GM19372 (cell line): ENCODE data around the gene EZH2.

Experiments
- ATAC-seq: cut with Tn5 transposase; IDR thresholded peaks from one replicate; pipeline ENCODE4 v1.9.1; 2021; ENCODE audit warnings: mild to moderate bottlenecking, low read depth, moderate library complexity; ENCODE audit not compliant: unreplicated experiment

Gene EZH2

DNA sequence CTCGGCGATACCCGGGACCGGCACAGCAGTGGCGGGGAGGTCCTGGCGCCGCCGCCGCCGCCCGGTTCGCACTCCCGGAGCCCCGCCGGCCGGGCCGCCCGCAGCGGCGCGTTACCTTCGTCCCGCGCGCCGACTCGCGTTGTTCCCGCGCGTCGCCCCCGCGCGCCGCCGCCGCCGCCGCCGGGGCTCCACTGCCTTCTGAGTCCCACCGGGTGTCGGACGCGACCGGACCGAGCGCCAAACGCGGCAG lies at the start of gene EZH2:
Gene EZH2, minus strand, starts transcription at position 243 of the 250 bp plus-strand sequence. CDS start 36,993 bp downstream, outside the sequence.
- no peak for ATAC-seq

GRCh38 chr7:148931470-148931869 lies 47.4 kb upstream of the EZH2 start:
- ATAC-seq: no peak

GRCh38 chr7:148930335-148930734 lies 46.2 kb upstream of the EZH2 start:
- ATAC-seq: no peak

GRCh38 chr7:148929176-148929575 lies 45.1 kb upstream of the EZH2 start:
- no peak for ATAC-seq

- no peak for ATAC-seq
Observed at GRCh38 chr7:148927123-148928045, 43.3 kb upstream of the EZH2 start.

DNA sequence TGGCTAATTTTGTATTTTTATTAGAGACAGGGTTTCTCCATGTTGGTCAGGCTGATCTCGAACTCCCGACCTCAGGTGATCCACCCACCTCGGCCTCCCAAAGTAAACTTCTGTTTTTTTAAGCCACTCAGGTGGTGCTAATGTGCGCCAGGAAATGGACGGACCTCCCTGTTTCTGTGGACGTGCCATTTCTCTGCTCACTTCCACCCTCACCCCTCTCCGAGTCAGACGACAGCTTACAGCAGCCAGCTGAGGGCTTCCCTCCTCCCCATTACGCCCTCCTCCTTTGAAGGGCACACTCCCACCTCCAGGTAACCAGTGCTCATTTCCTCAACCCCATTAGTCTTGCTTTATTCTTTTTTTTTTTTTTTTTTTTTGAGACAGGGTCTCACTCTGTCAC lies 41.7 kb upstream of the EZH2 start:
- ATAC-seq: no peak

GRCh38 chr7:148924011-148924410 lies 39.9 kb upstream of the EZH2 start:
- no peak for ATAC-seq

- ATAC-seq: no peak
Observed at GRCh38 chr7:148921806-148922205, 37.7 kb upstream of the EZH2 start.

GRCh38 chr7:148921189-148921588 lies 37.1 kb upstream of the EZH2 start:
- no peak for ATAC-seq

GRCh38 chr7:148919859-148920258 lies 35.8 kb upstream of the EZH2 start:
- no peak for ATAC-seq

GRCh38 chr7:148918058-148918596 lies 34.0 kb upstream of the EZH2 start:
- ATAC-seq: no peak

GRCh38 chr7:148916186-148916585 lies 32.1 kb upstream of the EZH2 start:
- no peak for ATAC-seq

DNA sequence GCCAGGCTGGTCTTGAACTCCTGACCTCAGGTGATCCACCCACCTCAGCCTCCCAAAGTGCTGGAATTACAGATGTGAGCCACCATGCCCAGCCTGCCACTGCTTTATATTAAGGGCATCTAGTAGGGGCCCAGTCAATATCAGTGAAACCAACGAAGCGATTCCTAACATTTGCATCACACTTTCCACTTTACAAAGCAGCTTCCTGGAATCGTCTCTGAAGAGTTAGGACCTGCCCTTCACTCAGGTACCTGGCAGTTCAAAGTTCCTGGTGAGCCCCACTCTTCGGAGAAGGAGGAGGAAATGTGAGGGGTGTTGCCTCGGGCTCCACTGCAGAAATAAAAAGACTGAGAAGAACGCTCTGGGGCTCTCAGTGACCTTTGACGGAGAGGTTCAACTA lies 31.1 kb upstream of the EZH2 start:
- ATAC-seq: no peak

GRCh38 chr7:148914208-148914777 lies 30.2 kb upstream of the EZH2 start:
- ATAC-seq: peak; percentile 50

- ATAC-seq: peak; percentile 52
Observed at GRCh38 chr7:148912758-148913541, 28.9 kb upstream of the EZH2 start.

DNA sequence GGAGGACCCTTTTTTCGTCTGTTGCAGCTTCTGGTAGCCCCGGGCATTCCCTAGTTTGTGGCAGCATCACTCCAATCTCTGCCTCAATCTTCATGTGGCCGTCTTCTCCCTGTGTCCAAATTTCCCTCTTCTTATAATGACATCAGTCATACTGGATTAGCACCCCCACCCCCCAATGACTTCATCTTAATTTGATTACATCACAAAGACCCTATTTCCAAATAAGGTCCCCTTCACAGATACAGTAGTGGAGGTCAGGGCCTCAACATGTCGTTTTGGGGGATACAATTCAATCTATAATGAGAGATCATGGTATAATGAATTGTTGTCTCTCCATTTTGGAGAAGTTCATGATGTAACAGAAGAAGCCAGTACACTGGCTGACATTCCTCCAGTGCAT lies 28.1 kb upstream of the EZH2 start:
- ATAC-seq: no peak

- no peak for ATAC-seq
Observed at GRCh38 chr7:148911626-148912025, 27.5 kb upstream of the EZH2 start.

DNA sequence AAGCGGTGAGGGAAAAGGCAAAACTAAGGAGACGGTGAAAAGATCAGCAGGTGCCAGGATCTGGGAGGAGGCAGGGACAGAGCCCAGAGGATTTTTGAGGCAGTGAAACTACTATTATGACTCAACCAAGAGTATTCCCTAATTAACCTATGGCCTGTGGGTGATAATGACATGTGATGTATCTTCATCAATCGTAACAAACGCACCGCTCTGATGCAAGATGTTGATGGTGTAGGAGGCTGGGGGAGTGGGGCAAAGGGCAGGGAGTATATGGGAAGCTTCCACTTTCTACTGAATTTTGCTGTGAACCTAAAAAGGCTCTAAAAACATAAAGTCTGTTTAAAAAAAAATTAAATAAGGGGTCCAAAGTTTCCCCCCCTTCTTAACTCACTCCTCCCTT lies 25.5 kb upstream of the EZH2 start:
- ATAC-seq: no peak

DNA sequence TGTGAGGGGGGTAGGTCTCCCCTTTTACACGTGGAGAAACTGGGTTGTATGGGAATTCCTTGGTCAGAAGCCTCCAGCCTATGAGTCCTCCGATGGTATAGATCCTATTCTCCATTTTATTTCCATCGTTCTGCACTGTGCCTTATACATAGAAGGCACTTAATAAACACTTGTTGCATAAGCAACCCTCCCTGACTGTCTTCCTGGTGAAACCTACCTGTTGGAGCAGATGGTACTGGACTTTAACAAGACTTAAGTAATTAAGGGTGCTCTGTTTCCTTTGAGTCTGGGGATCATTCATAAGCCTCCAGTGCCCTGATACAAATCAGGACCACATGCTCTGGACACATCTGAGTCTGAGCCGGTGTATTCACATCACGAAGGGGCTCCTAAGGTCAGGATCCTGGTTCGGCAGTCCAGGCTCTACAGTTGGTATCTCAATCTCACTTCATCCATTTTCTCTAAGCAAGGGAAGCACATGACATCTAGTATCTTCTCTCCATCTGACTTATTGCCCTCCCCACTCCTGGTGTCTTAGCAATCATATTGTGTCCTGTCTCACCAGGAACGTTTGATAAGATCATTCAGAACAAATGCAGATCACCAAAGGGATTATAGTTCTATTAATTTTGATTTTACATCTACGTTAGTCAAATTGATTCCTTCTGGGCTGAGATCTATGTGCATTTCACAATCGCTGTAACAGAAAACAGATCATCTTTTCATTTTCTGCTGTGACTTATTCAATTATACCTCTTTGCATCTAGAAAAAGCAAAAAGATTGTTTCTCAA lies 22.8 kb upstream of the EZH2 start:
- no peak for ATAC-seq

DNA sequence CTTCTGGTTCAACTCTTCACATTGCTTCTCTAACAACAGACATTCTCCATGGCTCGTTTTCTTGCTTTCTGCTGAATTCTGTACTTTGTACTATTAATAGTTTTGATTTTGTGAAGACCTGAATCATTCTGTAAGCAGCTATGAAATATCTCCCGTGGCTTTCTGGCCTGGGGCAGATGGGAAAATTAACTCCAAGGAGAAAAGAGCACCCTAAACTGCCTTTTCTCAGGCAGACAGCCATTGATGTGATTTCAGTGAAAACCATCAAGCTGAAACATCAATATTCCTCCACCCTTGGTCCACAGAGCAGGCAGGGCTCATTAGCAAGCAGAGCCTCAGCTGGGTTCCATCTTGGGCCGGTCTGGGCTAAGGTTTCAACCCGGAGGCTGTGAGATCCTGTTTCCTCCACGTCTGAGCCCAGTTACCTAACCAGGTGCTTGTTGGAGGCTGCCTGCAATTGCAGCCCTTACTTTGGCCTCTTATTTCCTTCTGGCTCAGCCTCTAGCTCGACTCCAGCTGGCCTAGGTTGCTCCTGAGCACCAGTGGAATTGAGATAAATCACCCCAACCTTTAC lies 21.1 kb upstream of the EZH2 start:
- ATAC-seq: no peak
